MG63 (cell line): ENCODE results near the gene FOXO6. TPM values are rescaled to one million over a fixed set of nuclear protein-coding genes. Genes with fewer than 3 reads are reported as not detected.

Experiments used
- DNase-seq: peaks from one replicate; pipeline ENCODE4 v3.0.0-alpha.2; 2020
- H3K27me3 ChIP-seq: fragments of 250-450 bp; sonication (Bioruptor Pico); 2 replicates; pipeline ENCODE4 v1.5.1; 2020; ENCODE audit warnings: mild to moderate bottlenecking, moderate library complexity
- H3K36me3 ChIP-seq: fragments of 250-450 bp; sonication (Bioruptor Pico); 2 replicates; pipeline ENCODE4 v1.5.1; 2020; ENCODE audit warnings: mild to moderate bottlenecking, moderate library complexity
- H3K4me3 ChIP-seq: fragments of 250-450 bp; sonication (Bioruptor Pico); 2 replicates; pipeline ENCODE4 v1.5.1; 2020; ENCODE audit warnings: mild to moderate bottlenecking, moderate library complexity
- H3K9me3 ChIP-seq: fragments of 250-450 bp; sonication (Bioruptor Pico); 2 replicates; pipeline ENCODE4 v1.5.1; 2020; ENCODE audit warnings: mild to moderate bottlenecking, moderate library complexity
- total RNA-seq: library from RNA; depleted of rRNA; stranded (reverse); fragments of >200 nt; shearing (Covaris generic); gene quantifications from 2 replicates; pipeline ENCODE4 v1.2.3, GENCODE V29; 2014; ENCODE audit warnings: low replicate concordance

The FOXO6 gene
- total RNA-seq, 1 experiment from 2014 or later = not detected

DNA sequence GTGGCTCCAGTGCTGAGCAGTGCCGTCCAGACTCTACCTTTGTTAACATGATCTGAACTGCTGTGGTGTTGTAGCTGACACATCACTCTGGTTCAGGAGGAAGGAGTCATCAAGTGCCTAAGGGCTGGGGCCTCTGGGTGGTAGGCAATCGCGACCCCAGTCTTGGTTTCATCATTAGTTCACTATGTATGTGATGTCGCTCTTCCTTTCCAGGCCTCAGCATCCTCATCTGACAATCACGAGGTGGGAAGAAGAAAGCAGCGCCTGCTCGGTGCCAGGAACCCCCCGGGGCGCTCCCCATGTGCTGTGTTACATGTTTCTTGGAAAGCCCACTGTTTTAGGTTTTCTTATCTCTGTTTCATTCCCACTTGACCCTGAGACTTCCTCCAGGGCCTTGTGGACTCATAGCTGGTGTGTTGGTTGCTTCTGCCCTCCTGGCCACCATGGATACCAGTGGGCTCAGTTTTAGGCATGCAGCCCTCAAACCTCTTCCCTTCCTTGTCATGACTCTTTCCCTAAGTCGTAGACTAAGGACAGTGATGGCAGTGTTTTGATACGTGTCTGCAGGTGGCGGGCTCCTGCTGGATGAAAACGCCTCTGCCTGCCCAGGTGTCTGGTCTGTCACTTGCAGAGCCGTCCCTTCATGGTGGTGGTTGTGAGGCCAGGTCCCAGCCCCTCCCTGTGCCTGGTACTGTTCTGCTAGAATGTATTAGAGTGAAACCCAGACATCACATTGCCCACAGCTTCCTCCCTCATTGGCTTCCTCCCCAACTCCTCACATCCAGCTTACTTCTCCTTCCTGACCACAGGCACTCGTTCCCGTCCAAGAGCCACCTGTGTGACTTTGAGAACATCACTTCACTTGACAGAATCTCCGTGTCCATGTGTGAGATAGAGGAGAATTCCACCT is 17.2 kb upstream of the FOXO6 start:
- DNase-seq = no peak
- no peaks in the 10 kb centered on the region for H3K36me3 ChIP-seq
- H3K27me3 ChIP-seq = no peaks in the 10 kb centered on the region
- peaks cover 4% of the 10 kb centered on the region for H3K9me3 ChIP-seq
- no peak overlapping the region for H3K4me3 ChIP-seq

DNA sequence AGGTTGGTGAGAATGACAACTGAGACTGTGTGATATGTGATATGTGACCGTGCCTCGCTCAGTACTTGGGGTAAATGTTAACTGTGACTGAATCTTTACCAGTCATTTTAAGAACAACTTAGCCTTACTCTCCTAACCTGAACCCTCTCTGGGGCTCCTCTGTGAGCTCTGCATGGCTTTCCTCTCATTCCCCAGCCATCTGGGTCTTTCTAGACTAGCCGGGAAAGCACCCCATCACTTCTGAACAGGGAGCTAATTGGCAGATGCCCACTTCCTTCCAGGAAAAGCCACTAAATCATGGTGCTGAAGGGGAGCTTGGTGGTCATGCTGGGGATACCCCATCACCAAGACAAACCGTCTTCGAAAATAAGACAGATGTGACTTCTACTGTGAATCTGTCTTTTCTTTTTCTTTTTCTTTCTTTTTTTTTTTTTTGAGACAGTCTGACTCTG is 16.5 kb upstream of the FOXO6 start:
- no peaks in the 10 kb centered on the region for H3K27me3 ChIP-seq
- H3K4me3 ChIP-seq = no peak overlapping the region
- no peaks in the 10 kb centered on the region for H3K9me3 ChIP-seq
- no peak for DNase-seq
- H3K36me3 ChIP-seq = no peaks in the 10 kb centered on the region

DNA sequence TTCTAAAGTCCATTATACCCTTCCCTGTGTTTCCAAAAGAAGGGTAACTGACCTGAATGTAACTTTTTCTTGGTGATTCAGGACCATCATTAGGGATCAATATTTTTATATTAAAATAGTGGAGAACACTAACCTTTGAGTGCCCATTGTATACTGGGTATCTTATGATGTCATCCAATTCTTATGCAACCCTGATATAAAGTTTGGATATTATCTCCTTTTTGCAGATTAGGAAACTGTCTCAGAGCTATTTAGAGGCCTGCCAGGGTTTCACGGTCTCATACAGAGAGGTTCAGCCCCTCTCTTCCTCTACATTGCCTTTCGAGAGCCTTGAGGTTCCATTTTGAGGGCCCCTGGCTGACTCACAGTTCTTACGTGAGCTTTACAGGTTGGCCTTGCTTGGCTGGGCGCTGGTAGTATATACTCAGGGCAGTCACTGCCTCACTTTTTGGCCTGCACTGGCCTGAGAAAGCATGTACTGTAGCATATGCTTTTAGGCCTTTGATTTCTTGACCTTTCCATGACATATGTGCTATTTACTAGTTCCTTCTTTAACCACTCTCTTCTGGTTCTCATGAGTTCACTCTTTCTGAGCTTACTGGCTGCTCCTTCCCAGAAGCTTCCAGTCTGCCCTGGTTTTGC is 15.7 kb upstream of the FOXO6 start:
- Histone ChIP-seq H3K27me3 (no peaks in the 10 kb centered on the region), H3K4me3 (no peak overlapping the region), H3K36me3 (no peaks in the 10 kb centered on the region), H3K9me3 (no peaks in the 10 kb centered on the region)
- no peak for DNase-seq

DNA sequence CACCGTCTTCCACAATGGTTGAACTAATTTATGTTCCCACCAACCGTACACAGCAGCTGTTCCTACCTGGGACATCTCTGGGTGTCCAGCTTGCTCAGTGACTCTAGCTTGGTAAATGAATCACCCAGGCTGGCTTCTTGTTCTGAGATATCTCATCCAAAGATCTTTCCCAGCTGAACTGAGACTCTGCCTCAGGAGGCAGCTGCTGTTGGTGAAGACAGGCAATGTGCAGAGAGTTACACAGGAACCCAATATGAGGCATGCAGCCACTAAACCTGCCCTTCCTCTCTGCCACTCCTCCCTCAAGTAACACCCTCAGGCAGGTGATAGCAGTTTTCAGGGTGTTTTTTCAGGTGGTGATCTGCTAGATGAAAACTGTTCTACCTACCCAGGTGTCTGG is 14.0 kb upstream of the FOXO6 start:
- Histone ChIP-seq H3K36me3 (no peaks in the 10 kb centered on the region), H3K27me3 (no peaks in the 10 kb centered on the region), H3K9me3 (no peaks in the 10 kb centered on the region), H3K4me3 (no peak overlapping the region)
- no peak for DNase-seq

DNA sequence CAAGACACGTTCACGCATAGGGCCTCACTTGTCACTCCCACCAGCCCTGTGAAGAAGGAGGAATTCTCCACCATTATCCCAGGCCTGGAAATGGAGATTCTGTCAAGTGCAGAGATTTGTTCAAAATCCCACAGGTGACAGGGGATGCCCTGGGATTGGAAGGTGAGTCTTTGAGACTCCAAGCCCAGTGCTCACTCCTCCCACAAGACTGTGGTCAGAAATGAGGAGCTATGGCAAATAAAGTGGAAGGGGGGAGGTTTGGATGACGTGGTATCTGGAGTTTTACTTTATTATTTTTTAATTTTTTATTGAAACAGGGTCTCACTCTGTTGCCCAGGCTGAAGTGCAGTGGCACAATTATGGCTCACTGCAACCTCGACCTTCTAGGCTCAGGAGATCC is 12.8 kb upstream of the FOXO6 start:
- Histone ChIP-seq H3K36me3 (no peaks in the 10 kb centered on the region), H3K4me3 (no peak overlapping the region), H3K9me3 (no peaks in the 10 kb centered on the region), H3K27me3 (no peaks in the 10 kb centered on the region)
- DNase-seq = no peak

DNA sequence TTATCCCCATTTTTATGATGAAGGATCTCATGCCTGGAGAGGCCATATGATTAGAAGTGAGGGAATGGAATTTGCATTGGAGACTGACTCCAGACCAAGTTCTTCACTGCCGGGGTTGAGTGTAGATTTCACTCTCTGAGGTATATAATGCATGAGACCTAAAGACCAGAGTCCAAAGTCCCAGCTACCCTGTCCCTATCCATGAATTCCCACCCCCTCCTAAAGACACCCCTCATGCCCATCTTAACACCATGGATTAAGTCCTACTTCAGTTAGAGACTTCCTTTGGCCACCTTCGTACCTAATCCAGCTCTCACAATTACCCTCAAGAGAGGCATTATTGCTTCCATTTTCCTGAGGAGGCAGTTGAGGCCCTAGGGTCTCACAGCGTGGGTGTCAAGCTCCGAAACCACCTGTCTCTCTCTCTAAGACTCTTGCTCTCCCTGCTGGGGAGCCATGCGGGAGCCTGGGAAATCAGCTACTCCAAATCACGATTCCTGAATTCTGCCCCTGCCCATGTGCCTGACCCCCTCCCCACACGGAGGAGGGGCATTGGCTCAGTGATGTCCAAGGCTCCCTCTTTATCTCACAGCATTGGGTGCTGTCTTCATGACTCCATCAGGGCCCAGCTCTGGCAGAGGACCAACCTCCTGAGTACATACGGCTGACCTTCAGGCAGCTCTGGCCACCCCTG is 11.7 kb upstream of the FOXO6 start:
- H3K27me3 ChIP-seq = no peaks in the 10 kb centered on the region
- no peak for DNase-seq
- H3K9me3 ChIP-seq = no peaks in the 10 kb centered on the region
- no peaks in the 10 kb centered on the region for H3K36me3 ChIP-seq
- no peak overlapping the region for H3K4me3 ChIP-seq

DNA sequence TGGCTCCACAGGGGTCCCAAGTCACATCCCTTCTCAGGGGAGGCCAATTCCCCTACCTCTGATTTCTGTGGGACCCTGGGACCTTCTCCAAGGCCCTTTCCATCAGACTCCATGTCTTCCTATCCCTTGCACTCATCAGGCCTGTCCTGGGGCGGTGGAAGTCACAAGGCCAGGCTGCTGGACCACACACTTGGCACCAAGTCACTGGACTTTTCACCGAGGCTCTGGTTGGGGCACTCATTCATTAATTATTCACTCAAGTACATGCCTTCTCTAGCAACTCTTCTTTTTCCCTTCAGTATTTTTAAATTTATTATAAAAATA is 11.2 kb upstream of the FOXO6 start:
- H3K9me3 ChIP-seq = no peaks in the 10 kb centered on the region
- H3K36me3 ChIP-seq = no peaks in the 10 kb centered on the region
- no peak for DNase-seq
- H3K4me3 ChIP-seq = no peak overlapping the region
- H3K27me3 ChIP-seq = no peaks in the 10 kb centered on the region

DNA sequence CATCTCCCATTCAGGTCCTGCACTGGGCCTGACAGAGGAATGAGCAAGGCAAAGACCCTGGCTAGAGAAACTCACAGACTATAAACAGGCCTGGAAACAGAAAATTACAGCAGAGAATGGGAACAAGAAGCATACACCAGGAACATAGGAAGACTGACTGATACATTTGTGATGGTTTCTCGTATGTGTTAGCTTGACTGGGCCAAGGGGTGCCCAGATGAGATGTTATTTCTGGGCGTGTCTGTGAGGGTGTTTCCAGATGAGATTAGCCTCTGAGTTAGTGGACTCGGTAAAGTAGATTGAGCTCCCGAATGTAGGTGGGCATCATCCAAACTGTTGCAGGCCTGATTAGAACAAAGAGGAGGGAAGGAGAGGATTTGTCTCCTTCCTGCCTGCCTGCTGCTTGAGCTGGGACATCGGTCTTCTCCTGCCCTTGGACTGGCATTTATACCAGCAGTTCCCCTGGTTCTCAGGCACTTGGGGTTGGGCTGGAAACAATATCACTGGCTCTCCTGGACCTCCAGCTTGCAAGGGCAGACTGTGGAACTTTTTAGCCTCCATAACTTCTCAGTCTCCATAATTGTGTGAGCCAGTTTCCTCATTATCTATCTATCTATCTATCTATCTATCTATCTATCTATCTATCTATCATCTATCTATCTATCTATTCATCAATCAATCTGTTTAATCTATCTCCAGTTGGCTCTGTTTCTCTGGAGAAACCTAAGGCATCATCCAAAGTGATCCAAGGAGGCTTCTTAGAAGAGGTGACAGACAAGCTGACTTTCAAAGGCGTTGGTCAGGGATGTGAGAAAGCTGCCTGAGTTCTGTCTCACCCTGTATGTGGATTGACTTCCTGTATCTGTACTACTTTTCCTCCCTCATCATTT is 9.7 kb upstream of the FOXO6 start:
- H3K9me3 ChIP-seq = no peaks in the 10 kb centered on the region
- no peaks in the 10 kb centered on the region for H3K36me3 ChIP-seq
- H3K4me3 ChIP-seq = no peak overlapping the region
- DNase-seq = no peak
- no peaks in the 10 kb centered on the region for H3K27me3 ChIP-seq

DNA sequence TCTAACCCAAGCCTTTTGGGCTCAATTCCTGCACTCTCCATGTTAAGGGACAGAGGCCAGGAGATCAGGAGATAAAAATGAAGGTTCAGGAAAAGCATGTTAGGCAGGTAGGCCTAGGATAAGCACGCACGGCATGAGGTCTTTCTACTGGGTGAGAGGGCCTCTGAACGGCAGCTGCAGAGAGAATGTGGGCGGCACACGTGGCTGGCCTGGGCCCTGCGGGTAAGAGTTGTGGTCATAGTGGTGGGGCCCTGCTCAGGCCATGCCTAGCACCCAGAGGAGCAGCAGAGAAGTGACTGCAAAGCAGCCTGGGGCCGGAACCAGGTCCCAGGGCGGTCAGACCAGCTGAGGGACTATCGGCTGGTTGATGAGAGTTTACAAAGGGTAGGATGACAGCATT is 7.5 kb upstream of the FOXO6 start:
- no peak for DNase-seq
- Histone ChIP-seq H3K36me3 (no peaks in the 10 kb centered on the region), H3K4me3 (no peak overlapping the region), H3K27me3 (no peaks in the 10 kb centered on the region), H3K9me3 (no peaks in the 10 kb centered on the region)

DNA sequence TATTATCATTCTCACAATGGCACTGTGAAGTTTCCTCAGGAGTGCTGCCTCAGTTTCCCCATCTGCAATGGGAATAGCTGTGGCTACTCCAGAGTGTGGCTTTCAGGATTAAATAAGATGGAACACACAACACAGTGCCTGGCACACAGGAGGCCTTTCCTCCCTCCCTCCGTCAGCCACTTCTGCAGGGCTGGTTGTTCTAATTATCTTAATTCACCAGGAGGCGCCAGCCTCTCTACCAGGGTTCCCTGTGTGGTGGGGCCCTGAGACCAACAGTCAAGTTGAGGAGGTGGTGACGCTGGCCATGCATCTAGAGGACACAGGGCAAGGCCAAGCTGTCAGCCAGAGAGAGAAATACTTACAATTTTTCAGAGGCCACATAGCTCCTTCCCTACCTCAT is 6.3 kb upstream of the FOXO6 start:
- no peak for DNase-seq
- no peaks in the 10 kb centered on the region for H3K9me3 ChIP-seq
- H3K27me3 ChIP-seq = no peaks in the 10 kb centered on the region
- H3K36me3 ChIP-seq = no peaks in the 10 kb centered on the region
- H3K4me3 ChIP-seq = no peak overlapping the region

DNA sequence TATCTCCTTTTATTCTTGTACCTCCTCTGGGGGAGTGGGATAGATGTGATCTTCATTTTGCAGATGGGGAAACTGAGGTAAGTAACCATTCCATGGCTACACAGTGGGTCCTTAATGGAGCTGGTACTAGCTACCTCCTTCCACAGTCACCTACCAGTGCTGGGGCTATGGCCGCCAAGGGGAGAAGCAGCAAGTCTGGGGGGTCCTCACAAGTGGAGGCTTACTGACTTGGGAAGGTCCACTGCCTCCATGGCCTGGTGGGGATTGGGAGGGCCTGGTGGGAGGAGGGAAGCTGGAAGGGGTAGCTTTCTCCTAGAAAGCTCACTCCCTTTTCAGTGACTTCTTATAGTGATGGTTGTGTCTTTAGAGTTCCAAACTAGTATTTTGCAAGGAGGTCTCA is 5.9 kb upstream of the FOXO6 start:
- Histone ChIP-seq H3K36me3 (no peaks in the 10 kb centered on the region), H3K9me3 (no peaks in the 10 kb centered on the region), H3K4me3 (no peak overlapping the region), H3K27me3 (no peaks in the 10 kb centered on the region)
- DNase-seq = no peak

DNA sequence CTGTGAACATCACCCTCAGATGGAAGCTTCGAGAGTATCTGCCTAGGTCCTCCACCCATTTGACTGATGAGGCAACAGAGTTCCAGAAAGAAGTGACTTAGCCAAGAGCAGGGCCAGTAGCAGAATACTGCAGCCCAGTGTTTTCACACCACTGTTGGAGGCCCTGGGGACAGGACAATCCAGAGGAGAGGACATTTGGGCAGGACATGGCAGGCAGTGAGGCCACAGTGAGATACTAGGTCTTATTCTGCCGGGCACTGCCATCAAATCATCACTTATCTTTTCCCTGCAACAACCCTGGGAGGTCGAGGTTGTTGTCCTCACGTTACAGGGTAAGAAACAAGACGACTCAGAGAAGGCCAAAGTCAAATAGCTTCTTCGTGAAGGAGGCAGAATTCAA is 5.5 kb upstream of the FOXO6 start:
- H3K27me3 ChIP-seq = no peaks in the 10 kb centered on the region
- DNase-seq = no peak
- H3K36me3 ChIP-seq = no peaks in the 10 kb centered on the region
- H3K4me3 ChIP-seq = no peak overlapping the region
- no peaks in the 10 kb centered on the region for H3K9me3 ChIP-seq

DNA sequence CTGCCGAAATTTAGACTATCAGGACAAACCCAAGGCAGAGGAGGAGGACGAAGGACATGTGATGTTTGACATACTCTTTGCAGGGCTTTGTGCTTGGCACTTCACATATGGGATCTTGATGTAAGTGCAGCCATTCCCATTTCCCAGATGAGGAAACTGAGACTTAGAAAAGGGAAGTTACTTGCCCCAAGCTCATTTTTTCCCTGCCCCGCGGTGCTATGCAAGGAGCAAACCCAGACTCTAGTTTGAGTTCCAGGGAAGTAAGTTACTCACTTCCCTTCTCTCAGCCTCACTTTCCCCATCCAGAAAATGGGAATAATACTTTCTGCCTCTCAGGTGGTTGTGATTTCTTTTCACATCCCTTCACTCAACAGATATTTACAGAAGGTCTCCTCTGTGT is 4.5 kb upstream of the FOXO6 start:
- no peaks in the 10 kb centered on the region for H3K9me3 ChIP-seq
- no peaks in the 10 kb centered on the region for H3K36me3 ChIP-seq
- no peak for DNase-seq
- no peak overlapping the region for H3K4me3 ChIP-seq
- no peaks in the 10 kb centered on the region; the same call in 1 of the 2 replicates for H3K27me3 ChIP-seq

DNA sequence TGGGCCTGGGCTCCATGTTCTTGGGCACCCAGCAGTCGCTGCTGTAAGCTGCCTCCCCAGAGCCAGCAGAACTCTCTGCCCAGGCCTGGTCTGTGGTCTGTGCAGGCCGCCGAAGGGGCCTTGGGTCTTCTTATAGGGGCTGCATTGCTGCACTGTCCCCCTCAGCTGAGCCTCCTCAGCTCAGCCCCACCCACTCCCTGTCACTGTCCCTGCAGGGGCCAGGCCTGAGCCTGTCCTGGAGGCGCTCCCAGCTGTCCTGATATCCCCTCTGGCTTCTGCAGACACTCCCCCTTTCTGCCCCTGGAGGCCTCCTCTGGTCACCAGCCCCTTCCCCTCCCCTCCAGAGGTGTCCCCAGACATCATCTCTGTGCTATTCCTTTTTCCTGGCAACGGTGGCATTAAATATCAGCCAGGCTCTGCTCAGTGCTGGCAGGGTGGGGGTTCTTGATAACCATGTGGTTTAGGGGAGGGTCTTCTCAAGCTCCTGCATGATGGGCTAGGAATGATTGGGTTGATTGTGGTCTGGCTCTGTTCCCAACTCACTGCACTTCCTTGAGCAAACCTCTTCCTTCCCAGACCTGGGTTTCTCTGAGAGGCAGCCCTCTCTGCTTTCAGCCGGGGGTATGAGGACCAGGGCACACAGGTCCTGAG is 3.7 kb upstream of the FOXO6 start:
- peak; percentile 25 for DNase-seq
- no peaks in the 10 kb centered on the region for H3K9me3 ChIP-seq
- no peak overlapping the region for H3K4me3 ChIP-seq
- H3K36me3 ChIP-seq = no peaks in the 10 kb centered on the region
- peaks cover 4% of the 10 kb centered on the region; the same call in 1 of the 2 replicates for H3K27me3 ChIP-seq

DNA sequence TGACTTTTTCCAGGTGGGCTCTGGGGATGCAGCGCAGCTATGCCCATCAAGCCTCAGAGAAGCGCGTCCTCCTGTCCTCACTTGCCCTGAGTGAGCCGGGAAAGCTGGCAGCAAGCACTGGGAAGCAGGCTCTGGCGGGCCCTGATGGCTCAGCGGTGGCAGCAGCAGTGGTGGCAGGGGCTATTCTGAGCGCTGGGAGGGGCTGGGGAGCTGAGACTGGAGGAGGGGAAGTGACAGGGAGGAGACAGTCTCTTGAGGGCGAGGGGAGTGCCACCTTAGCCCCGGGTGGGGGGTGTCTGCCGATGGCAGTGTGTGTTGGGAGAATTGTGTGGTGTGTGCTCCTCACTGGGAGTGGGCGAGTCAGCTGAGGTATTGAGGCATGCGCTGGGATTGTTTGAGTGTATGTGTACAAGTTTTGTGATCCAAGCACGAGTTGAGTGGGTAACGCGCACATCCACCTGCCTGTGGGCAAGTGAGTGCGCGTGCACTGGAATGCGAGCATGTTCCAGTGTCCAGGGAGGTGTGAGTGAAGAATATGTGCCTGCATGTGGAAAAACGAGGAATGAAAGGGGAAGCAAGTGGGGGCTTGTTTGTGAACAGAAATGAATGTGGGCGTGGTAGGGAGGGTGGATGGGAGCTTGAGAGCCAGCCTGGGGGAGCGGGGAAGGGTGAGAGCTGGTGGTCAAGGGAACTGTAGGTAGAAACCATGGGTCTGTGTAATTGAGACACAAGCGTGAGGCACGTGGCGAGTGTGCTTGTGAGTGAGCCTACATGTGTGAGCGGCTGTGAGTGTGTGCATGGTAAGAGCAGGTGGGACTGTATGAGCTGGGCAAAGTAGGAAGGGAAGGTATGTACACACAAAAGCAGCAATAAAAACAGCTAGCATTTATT is 2.9 kb upstream of the FOXO6 start:
- peaks cover 4% of the 10 kb centered on the region; the same call in 1 of the 2 replicates for H3K27me3 ChIP-seq
- DNase-seq = no peak
- no peaks in the 10 kb centered on the region for H3K9me3 ChIP-seq
- H3K4me3 ChIP-seq = no peak overlapping the region
- no peaks in the 10 kb centered on the region for H3K36me3 ChIP-seq
